SU-DHL-6 (cell line): ENCODE measurements around the gene AKAP8.

Experiments used
- EZH2phosphoT487 ChIP-seq: fragments of 200-600 bp; sonication (generic), shearing (Covaris generic); conservative IDR thresholded peaks from 2 replicates; pipeline ENCODE4 v1.6.1; 2018; ENCODE audit warnings: mild to moderate bottlenecking, antibody characterized with exemption, low read length, moderate library complexity, mixed read lengths
- TF ChIP-seq, protein P1 (sequence below): fragments of 200-600 bp; sonication (generic); IDR thresholded peaks from one replicate; pipeline ENCODE4 v1.5.1; 2017; ENCODE audit warnings: antibody characterized with exemption, mild to moderate bottlenecking, low read length, moderate library complexity; ENCODE audit not compliant: insufficient read depth, poor library complexity, severe bottlenecking

DNA sequence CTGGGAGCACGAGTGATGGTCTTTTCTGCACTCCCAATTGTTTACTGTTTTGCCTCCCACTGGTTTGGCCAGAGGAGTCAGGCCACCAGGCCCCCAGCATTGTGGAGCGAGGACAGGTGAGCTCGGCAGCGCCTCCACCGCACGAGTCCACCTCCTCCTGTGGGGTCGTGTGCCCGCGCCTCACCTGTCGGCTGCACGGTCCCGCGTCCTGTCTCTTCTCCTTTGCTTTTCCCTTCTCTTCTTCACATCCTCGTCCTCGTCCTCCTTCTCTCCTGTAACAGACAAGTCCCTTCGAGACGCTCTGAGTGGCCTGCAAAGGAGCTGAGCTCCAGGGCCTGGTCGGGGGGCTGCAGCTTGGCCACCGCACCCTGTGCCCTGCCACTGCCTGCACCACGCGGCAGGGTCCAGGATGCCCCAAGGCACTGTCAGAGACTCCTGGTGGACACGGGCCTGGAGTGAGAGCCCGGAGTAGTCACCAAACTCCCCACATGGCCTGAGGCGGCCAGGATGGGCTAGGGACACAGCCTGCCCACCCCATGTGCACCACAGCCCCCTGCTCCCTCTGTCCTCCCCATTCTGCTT is 11.4 kb downstream of the AKAP8 start:
- TF ChIP-seq, protein P1, sequence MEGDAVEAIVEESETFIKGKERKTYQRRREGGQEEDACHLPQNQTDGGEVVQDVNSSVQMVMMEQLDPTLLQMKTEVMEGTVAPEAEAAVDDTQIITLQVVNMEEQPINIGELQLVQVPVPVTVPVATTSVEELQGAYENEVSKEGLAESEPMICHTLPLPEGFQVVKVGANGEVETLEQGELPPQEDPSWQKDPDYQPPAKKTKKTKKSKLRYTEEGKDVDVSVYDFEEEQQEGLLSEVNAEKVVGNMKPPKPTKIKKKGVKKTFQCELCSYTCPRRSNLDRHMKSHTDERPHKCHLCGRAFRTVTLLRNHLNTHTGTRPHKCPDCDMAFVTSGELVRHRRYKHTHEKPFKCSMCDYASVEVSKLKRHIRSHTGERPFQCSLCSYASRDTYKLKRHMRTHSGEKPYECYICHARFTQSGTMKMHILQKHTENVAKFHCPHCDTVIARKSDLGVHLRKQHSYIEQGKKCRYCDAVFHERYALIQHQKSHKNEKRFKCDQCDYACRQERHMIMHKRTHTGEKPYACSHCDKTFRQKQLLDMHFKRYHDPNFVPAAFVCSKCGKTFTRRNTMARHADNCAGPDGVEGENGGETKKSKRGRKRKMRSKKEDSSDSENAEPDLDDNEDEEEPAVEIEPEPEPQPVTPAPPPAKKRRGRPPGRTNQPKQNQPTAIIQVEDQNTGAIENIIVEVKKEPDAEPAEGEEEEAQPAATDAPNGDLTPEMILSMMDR = no peak
- no peak for TF ChIP-seq EZH2phosphoT487
